ENCODE data around the gene SLAMF9.
A peak's percentile ranks its signal among the peaks of the same experiment; 100 is the strongest.

The SLAMF9 gene

GRCh38 chr1:159953536-159954515, at the start of gene SLAMF9:
Gene SLAMF9, minus strand, starts transcription at chr1:159954237. Its CDS starts 100 bp downstream, at chr1:159954137.
- peak; percentile 48 for DNase-seq

GRCh38 chr1:160001440-160001839, 47.4 kb upstream of the SLAMF9 start:
- no peak for DNase-seq

GRCh38 chr1:159999204-159999603, 45.2 kb upstream of the SLAMF9 start:
- DNase-seq: peak; percentile 14

GRCh38 chr1:159996653-159997052, 42.6 kb upstream of the SLAMF9 start:
- DNase-seq: peak; percentile 94

GRCh38 chr1:159994896-159995295, 40.9 kb upstream of the SLAMF9 start:
- DNase-seq: no peak

- DNase-seq: no peak
Observed at GRCh38 chr1:159993911-159994310, 39.9 kb upstream of the SLAMF9 start.

- DNase-seq: no peak
Observed at GRCh38 chr1:159992161-159992560, 38.1 kb upstream of the SLAMF9 start.

- DNase-seq: peak; percentile 48
Observed at GRCh38 chr1:159991513-159991912, 37.5 kb upstream of the SLAMF9 start.

GRCh38 chr1:159990005-159990404, 36.0 kb upstream of the SLAMF9 start:
- DNase-seq: no peak

GRCh38 chr1:159989581-159989980, 35.5 kb upstream of the SLAMF9 start:
- no peak for DNase-seq

GRCh38 chr1:159988006-159988405, 34.0 kb upstream of the SLAMF9 start:
- DNase-seq: no peak

- DNase-seq: no peak
Observed at GRCh38 chr1:159987186-159987585, 33.1 kb upstream of the SLAMF9 start.

GRCh38 chr1:159986531-159986930, 32.5 kb upstream of the SLAMF9 start:
- no peak for DNase-seq

- DNase-seq: no peak
Observed at GRCh38 chr1:159986093-159986492, 32.1 kb upstream of the SLAMF9 start.

- no peak for DNase-seq
Observed at GRCh38 chr1:159985473-159985872, 31.4 kb upstream of the SLAMF9 start.

GRCh38 chr1:159983681-159984080, 29.6 kb upstream of the SLAMF9 start:
- DNase-seq: no peak

GRCh38 chr1:159982280-159982679, 28.2 kb upstream of the SLAMF9 start:
- DNase-seq: no peak

GRCh38 chr1:159981351-159982055, 27.5 kb upstream of the SLAMF9 start:
- no peak for DNase-seq

- DNase-seq: no peak
Observed at GRCh38 chr1:159980786-159981185, 26.7 kb upstream of the SLAMF9 start.

- DNase-seq: no peak
Observed at GRCh38 chr1:159980076-159980475, 26.0 kb upstream of the SLAMF9 start.

- DNase-seq: no peak
Observed at GRCh38 chr1:159979257-159979656, 25.2 kb upstream of the SLAMF9 start.

- no peak for DNase-seq
Observed at GRCh38 chr1:159978107-159978398, 24.0 kb upstream of the SLAMF9 start.

GRCh38 chr1:159977364-159978106, 23.5 kb upstream of the SLAMF9 start:
- DNase-seq: no peak

All from HCEC 1CT (cell line).